Stimulated activated CD4-positive, alpha-beta T cell treated with anti-CD3 and anti-CD28 coated beads, Interleukin-4, amount 100 ng/mL, for 4 hours (primary cell): ENCODE data around the gene FHAD1.
A peak's percentile ranks its signal among the peaks of the same experiment; 100 is the strongest.
"Not testable (repeated sequence)": the region's sequence is repeated elsewhere in the genome, so short reads cannot be mapped to it uniquely, and the experiment has no call there.

Experiments
- DNase-seq, 2 experiments: peaks; one replicate each; pipeline ENCODE4 v3.0.0-alpha.2; 2020

The FHAD1 gene

GRCh38 chr1:15277933-15278332 lies 30.9 kb downstream of the FHAD1 start:
- no peak for DNase-seq

- no peak for DNase-seq
Observed at GRCh38 chr1:15279576-15280230, 32.7 kb downstream of the FHAD1 start.

- DNase-seq = no peak
Observed at GRCh38 chr1:15280416-15280815, 33.4 kb downstream of the FHAD1 start.

- no peak for DNase-seq
Observed at GRCh38 chr1:15282038-15282437, 35.0 kb downstream of the FHAD1 start.

- DNase-seq = no peak
Observed at GRCh38 chr1:15282810-15283474, 35.9 kb downstream of the FHAD1 start.

- no peak for DNase-seq
Observed at GRCh38 chr1:15283526-15283925, 36.5 kb downstream of the FHAD1 start.

- no peak for DNase-seq
Observed at GRCh38 chr1:15286452-15286851, 39.4 kb downstream of the FHAD1 start.

GRCh38 chr1:15287035-15287979 lies 40.3 kb downstream of the FHAD1 start:
- no peak for DNase-seq

GRCh38 chr1:15288173-15288926 lies 41.3 kb downstream of the FHAD1 start:
- no peak for DNase-seq

- no peak for DNase-seq
Observed at GRCh38 chr1:15289251-15289651, 42.2 kb downstream of the FHAD1 start.

- DNase-seq = no peak
Observed at GRCh38 chr1:15290382-15290781, 43.4 kb downstream of the FHAD1 start.

- DNase-seq = no peak
Observed at GRCh38 chr1:15295696-15296095, 48.7 kb downstream of the FHAD1 start.

- DNase-seq = no peak
Observed at GRCh38 chr1:15296585-15297321, 49.7 kb downstream of the FHAD1 start.

- DNase-seq = not testable (repeated sequence)
Observed at GRCh38 chr1:15297975-15298374, 51.0 kb downstream of the FHAD1 start.

GRCh38 chr1:15299179-15299578 lies 52.2 kb downstream of the FHAD1 start:
- no peak for DNase-seq

GRCh38 chr1:15299806-15300205 lies 52.8 kb downstream of the FHAD1 start:
- DNase-seq = no peak

- no peak for DNase-seq
Observed at GRCh38 chr1:15303935-15304334, 56.9 kb downstream of the FHAD1 start.

GRCh38 chr1:15304708-15305467 lies 57.9 kb downstream of the FHAD1 start:
- peak; percentile 34 to 73 for DNase-seq

- DNase-seq = no peak
Observed at GRCh38 chr1:15305468-15305770, 58.4 kb downstream of the FHAD1 start.

- DNase-seq = not testable (repeated sequence)
Observed at GRCh38 chr1:15306352-15306751, 59.3 kb downstream of the FHAD1 start.

GRCh38 chr1:15308135-15308534 lies 61.1 kb downstream of the FHAD1 start:
- no peak for DNase-seq

GRCh38 chr1:15308621-15309027 lies 61.6 kb downstream of the FHAD1 start:
- DNase-seq = no peak
